HG03039 (cell line): Measurements from ENCODE around the gene DKKL1.
"Not testable (repeated sequence)": the region's sequence is repeated elsewhere in the genome, so short reads cannot be mapped to it uniquely, and the experiment has no call there.

ENCODE experiments used
- ATAC-seq: cut with Tn5 transposase; IDR thresholded peaks from one replicate; pipeline ENCODE4 v1.9.1; 2021; ENCODE audit warnings: mild to moderate bottlenecking, moderate library complexity; ENCODE audit not compliant: unreplicated experiment

The DKKL1 gene

DNA sequence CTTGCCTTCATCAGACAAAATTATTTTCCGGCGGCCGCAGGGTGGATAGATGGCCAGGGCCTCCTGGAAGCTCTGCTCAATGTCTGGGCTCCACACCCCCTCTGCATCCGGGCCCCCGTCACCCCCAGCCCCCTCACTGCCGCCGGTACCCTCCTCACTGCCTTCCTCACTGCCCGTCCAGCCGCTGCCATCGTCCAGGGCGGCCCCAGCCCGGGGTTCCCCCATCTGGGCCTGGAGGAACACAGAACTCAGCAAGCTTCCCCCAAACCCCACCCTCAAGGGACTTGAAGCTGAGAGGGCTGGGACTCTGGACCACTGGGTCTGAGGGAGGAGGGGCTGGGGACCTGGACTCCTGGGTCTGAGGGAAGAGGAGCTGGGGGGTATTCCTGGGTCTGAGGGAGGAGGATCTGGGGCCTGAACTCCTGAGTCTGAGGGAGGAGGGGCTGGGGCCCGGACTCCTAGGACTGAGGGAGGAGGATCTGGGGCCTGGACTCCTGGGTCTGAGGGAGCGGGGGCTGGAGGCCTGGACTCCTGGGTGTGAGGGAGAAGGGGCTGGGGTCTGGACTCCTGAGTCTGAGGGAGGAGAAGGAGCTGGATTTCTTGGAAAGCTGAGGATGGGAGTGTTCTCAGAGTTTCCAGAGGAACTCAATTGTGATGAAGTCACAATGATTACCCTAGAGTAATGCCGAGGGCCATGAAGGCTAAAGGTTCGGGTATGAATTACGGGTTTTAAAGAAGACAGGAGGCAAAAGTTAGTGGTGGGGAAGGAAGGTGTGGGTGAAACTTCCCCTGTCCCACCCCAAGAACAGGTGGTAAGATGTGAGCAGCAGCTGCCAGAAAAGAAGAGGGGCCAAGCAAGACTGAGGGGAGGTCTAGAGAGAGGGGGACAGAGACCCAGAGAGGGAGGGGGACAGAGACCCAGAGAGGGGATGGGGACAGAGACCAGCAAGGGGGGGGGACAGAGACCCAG, 3.5 kb upstream of the DKKL1 start:
- ATAC-seq, result no peak

DNA sequence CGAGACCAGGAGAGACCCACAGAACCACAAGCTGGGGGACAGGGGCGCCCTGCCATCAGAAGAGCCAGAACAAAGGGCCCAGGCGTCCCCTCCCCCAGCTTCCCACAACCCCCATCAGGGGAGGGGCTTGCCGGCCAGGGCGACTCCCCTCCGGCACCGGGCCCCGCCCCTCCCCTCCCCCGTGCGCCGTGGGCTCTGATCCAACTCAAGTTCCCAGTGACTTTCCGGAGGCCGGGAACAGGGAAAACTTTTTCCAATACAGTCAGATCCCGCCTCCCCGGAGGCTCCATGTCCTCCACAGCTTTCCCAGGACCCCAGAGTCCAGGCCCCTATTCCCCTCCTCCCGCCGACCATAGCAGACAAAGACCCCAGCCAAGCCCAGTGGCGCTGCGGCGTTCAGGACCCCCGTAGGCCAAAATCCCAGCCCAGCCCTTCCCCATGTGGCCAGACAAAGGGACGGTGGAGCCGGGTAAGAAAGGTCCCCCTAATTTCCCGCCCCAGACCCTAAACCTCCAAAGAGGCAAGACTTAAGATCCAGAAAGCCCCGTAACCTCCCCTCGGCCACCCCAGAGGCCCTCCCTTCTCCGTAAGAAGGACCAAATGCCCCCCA, 2.1 kb upstream of the DKKL1 start:
- no peak for ATAC-seq

DNA sequence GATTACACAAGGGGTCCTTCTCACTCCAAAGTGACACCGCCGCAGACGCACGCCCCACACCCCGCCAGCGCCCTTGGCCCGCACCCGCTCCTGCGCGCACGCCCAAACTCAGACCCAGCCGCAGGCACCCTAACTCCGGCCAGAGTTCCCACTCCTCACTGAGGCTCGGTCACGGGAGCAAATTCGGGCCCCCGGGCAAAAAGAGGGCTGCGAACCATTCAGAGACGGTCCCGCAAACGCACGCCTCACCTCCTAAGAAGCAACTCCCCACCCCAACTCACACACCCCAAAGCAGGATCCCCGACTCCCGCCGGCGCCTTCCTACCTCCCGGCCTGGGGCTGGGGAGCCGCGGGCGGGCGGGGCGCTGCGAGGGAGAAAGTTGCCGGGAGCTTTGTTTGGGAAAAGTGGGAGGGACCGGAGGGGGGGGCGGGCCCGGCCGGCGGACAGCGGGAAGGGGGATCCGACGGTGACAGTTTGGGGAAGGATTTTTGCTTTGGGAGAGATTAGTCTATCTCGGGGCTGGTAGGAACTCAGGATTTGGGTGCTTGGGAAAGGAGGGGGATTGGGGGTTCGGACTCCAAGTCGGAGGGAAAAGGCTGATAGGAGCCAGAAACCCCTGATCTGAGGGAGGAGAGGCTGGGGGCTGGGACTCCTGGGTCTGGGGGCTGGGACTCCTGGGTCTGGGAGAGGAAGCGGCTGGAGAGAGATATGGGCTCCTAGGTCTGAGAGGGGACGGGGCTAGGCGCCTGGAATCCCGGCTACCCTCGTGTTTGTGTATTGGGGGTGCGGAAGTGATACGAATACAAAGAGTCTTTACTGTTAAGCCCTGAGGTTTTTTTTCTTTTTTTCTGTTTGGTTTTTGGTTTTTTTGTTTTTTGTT, 1.4 kb upstream of the DKKL1 start, which contains the start of gene TEAD2:
Gene TEAD2, minus strand, starts transcription at position 369 of the 881 bp plus-strand sequence. CDS start 2,341 bp downstream, outside the sequence.
- no peak for ATAC-seq

- ATAC-seq, result no peak
Measured at GRCh38 chr19:49362929-49363267, 779 bp upstream of the DKKL1 start.

- ATAC-seq, result no peak
Measured at GRCh38 chr19:49364083-49364737, 533 bp downstream of the DKKL1 start.

- ATAC-seq, result no peak
Measured at GRCh38 chr19:49366110-49366509, 2.4 kb downstream of the DKKL1 start.

DNA sequence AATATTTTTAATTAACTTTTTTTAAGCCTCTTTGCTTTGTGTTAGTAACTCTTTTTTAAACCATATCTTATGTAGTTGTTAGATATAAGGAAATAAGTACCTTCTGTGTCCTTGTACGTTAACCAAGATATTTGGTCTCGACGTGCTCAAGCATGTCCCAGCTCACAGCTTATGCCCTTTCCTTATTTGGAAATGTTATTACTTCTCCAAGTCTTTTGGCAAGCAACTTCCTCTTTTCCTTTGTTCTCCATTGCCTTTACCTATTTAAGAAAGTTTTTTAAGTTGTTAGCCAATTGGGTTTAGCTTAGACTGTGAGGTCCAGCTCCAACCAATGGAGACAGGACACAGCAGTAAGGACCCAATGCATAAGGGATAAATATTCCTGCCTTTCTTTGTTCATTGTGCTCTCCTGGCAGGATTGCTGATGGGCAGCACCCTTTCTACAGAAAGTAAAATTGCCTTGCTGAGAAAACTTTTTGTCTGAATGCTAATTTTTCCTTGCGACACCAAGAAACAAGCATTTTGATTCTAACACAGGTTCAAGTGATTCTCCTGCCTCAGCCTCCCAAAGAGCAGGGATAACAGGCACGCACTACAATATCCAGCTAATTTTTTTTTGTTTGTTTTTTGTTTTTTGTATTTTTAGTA, 5.2 kb downstream of the DKKL1 start:
- ATAC-seq, result no peak

DNA sequence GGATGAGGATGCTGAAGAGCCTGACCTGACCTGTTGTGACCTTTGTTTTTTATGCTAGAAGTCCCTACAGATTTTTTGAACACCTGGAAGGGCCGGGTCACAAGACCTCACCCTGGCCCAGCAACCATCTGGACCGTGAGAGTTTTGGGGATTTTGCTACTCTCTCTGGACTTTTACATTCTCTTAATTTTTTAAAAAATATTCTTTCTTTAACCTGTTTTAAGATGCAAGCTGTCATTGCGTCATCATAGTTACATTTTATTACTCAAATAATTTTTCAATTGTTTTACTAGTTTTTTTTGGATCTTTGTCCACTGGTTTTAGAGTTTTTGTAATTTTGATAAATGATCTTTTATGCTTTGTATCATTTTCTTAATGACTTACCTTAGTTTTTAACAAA, 7.5 kb downstream of the DKKL1 start:
- no peak for ATAC-seq

DNA sequence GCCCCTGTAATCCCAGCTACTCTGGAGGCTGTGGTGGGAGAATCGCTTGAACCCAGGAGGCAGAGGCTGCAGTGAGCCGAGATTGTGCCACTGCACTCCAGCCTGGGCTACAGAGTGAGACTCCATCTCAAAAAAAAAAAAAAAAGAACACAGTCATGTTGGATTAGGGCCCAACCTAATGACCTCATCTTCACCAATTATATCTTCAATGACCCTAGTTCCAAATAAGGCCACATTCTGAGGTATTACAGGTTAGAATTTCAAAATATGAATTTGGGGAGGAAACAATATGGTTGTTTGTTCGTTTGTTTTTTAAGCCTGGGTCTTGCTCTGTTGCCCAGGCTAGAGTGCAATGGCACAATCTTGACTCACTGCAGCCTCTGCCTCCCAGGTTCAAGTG, 9.5 kb downstream of the DKKL1 start:
- ATAC-seq, result not testable (repeated sequence)

DNA sequence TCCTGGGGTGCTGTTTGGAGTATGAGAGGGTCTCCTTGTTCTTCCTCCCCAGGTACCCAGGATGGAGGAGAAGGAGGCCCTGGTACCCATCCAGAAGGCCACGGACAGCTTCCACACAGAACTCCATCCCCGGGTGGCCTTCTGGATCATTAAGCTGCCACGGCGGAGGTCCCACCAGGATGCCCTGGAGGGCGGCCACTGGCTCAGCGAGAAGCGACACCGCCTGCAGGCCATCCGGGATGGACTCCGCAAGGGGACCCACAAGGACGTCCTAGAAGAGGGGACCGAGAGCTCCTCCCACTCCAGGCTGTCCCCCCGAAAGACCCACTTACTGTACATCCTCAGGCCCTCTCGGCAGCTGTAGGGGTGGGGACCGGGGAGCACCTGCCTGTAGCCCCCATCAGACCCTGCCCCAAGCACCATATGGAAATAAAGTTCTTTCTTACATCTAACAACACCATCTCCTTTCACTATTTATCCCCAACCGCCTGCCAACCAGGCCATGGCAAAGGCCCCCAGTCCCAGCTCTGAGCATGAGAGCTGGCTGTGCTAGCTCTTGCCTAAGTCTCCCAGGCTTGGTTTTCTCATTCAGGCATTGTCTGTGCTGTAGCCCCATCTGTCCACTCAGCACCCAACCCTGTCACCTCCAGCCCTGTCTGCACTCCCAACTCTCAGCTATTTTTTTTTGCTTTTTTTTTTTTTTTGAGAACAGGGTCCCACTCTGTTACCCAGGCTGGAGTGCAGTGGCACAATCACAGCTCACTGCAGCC, 11.2 kb downstream of the DKKL1 start:
- no peak for ATAC-seq

DNA sequence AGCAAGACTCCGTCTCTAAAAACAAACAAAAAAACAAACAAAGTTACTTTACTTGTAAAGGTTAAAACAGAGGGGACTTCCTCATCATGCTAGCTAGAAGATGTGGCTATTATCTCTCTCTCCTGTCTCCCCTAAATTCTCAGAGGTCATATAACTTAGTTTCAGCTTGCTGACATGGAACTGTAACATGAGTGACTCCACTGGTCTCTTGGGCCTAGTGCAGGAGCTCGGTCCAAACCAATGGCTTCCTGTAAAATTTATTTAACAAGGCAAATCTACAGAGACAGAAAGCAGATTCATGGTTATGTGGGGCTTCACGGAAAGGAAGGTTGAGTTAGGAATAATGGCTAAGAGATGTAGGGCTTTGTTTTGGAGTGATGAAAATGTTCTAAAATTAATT, 14.8 kb downstream of the DKKL1 start:
- no peak for ATAC-seq

- ATAC-seq, result no peak
Measured at GRCh38 chr19:49380391-49380790, 16.7 kb downstream of the DKKL1 start.

DNA sequence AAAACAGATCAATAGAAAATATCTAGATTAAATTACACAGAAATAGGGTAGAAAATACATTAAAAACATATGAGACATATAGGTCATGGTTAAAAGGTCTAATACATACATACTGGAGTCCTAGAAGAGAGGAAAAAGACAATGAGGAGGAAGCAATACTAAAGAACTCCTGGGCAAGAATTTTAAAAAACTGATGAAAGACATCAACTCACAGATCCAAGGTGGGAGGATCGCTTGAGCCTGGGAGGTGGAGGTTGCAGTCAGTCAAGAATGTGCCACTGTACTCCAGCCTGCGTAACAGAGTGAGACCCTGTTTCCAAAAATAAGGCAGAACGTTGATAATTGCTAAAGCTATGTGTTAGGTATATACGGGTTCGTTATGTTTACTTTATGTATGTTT, 19.0 kb downstream of the DKKL1 start:
- ATAC-seq, result no peak

- no peak for ATAC-seq
Measured at GRCh38 chr19:49383599-49383998, 19.9 kb downstream of the DKKL1 start.

- ATAC-seq, result no peak
Measured at GRCh38 chr19:49387936-49388372, 24.3 kb downstream of the DKKL1 start, which contains the start of gene KASH5. TSS of gene KASH5 (plus strand) at chr19:49388249. CDS start at chr19:49390884, 2,635 bp downstream.

- no peak for ATAC-seq
Measured at GRCh38 chr19:49389406-49389805, 25.7 kb downstream of the DKKL1 start.

DNA sequence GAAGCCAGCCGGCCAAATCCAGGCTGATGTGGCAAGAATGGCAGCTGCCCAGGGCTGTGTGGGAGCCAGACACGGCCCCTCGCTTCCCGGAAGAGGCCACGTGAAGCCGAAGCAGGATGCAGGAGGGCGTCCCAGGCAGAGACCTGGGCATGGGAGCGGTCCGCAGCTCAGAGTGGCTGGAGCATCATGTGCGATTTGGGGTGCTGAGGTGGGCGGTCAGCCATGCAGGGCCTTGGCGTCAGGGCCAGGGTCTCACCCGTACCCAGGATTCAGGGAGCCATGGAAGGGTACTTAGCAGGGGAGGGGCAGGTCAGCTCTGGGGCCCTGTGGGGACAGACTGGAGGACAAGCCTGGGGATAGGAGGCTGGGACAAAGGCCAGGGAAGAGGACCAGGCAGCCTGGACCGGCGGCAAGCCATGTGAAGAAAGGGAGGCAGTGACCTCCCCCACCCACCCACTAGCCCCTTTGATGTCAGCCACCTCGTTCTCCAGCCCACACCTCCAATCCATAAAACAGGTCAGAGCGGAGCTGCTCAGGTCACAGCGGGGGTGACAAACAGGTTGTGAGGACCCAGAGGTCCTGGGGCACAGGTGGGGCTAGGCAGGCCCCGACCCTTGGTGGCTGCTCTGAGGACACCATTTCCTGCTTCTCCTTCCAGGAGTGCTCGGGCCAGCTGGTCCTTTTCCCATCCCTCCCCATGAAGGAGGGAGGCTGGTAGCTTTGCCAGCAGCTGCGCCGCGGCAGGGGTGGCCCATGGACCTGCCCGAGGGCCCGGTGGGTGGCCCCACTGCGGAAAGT, 26.7 kb downstream of the DKKL1 start:
- no peak for ATAC-seq

DNA sequence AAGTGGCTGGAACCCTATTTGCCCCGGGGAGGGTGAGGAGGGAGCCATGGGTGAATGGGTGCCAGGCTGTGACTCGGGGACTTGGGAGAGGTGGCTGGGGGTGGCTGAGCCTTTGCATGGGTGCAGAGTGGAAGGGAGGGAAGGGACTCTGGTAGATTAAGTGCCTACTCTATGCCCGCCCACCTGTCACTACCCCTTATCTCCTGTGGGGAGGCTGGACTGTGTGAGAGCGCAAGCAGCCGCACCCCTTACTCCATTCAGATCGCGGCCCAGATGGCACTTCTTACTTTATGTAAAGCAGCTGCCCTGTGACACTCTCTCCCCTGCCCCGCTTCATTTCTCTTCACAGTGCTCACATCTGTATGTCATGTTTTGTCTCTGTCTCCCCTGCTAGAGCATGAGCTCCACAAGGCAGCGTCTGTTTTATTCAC, 27.3 kb downstream of the DKKL1 start:
- ATAC-seq, result no peak
